Loucy (cell line): ENCODE measurements around the gene CD226.

Source experiments
- CTCF ChIP-seq: fragments of 200-600 bp; sonication (generic); conservative IDR thresholded peaks from 2 replicates; pipeline ENCODE4 v1.5.1; 2014; ENCODE audit warnings: mild to moderate bottlenecking, antibody characterized with exemption, low read length
- EZH2phosphoT487 ChIP-seq: fragments of 200-600 bp; IDR thresholded peaks from 2 replicates; pipeline ENCODE4 v1.6.1; 2018; ENCODE audit warnings: antibody characterized with exemption, mild to moderate bottlenecking, moderate library complexity, borderline replicate concordance

GRCh38 chr18:69897397-69898108 is 50.1 kb downstream of the CD226 start:
- no peak for TF ChIP-seq CTCF
- TF ChIP-seq EZH2phosphoT487 = no peak
